ENCODE results near the gene CDC14A.

GRCh38 chr1:100398648-100399047 is 46.3 kb downstream of the CDC14A start:
- no peak for TF ChIP-seq POLR2AphosphoS5 (IDR thresholded peaks at IDR 0.05; ENCODE audit: low read depth, low read length)
- TF ChIP-seq, protein P1, sequence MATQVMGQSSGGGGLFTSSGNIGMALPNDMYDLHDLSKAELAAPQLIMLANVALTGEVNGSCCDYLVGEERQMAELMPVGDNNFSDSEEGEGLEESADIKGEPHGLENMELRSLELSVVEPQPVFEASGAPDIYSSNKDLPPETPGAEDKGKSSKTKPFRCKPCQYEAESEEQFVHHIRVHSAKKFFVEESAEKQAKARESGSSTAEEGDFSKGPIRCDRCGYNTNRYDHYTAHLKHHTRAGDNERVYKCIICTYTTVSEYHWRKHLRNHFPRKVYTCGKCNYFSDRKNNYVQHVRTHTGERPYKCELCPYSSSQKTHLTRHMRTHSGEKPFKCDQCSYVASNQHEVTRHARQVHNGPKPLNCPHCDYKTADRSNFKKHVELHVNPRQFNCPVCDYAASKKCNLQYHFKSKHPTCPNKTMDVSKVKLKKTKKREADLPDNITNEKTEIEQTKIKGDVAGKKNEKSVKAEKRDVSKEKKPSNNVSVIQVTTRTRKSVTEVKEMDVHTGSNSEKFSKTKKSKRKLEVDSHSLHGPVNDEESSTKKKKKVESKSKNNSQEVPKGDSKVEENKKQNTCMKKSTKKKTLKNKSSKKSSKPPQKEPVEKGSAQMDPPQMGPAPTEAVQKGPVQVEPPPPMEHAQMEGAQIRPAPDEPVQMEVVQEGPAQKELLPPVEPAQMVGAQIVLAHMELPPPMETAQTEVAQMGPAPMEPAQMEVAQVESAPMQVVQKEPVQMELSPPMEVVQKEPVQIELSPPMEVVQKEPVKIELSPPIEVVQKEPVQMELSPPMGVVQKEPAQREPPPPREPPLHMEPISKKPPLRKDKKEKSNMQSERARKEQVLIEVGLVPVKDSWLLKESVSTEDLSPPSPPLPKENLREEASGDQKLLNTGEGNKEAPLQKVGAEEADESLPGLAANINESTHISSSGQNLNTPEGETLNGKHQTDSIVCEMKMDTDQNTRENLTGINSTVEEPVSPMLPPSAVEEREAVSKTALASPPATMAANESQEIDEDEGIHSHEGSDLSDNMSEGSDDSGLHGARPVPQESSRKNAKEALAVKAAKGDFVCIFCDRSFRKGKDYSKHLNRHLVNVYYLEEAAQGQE (IDR thresholded peaks at IDR 0.05; ENCODE audit: insufficient read depth in 1 of 2, low read depth in 2 of 2, low read length in 2 of 2) = no peak
- no peak for TF ChIP-seq FOXP2 (optimal IDR thresholded peaks at IDR 0.05; ENCODE audit: borderline replicate concordance, extremely low read depth, extremely low read length, insufficient read depth)
- TF ChIP-seq TAF1 (IDR thresholded peaks at IDR 0.05; ENCODE audit: borderline replicate concordance, insufficient read depth, low read length) = no peak
- TF ChIP-seq SIN3A (IDR thresholded peaks at IDR 0.05; ENCODE audit: borderline replicate concordance, insufficient read depth, low read length) = no peak

Measured in PFSK-1 (cell line).